Natural killer cell (primary cell): ENCODE results near the gene AP3B2. TPM values are rescaled to one million over a fixed set of nuclear protein-coding genes. Genes with fewer than 3 reads are reported as not detected.

Experiments used
- ATAC-seq, 3 donors: fragments of 150-1000 bp in 2 of 3; fragments of 200-7000 bp in 1 of 3; cut with Tn5 transposase; 1 replicate in 1 of 3; 2 replicates in 2 of 3; pipeline ENCODE4 v1.10.0; 2021; ENCODE audit warnings: mild to moderate bottlenecking in 2 of 3, moderate library complexity in 2 of 3
- DNase-seq, 2 donors: peaks; one replicate each; pipeline versions ENCODE4 v3.0.0 to v3.0.0-alpha.2; 2013 to 2021; ENCODE audit warnings: mixed read lengths in 1 of 2
- H3K27ac ChIP-seq: one replicate; pipeline ENCODE4 v1.5.1; 2013; ENCODE audit warnings: mild to moderate bottlenecking, low read length
- H3K27me3 ChIP-seq: one replicate; pipeline ENCODE4 v1.6.1; 2013; ENCODE audit warnings: low read length; ENCODE audit not compliant: control insufficient read depth, insufficient read depth
- H3K36me3 ChIP-seq: one replicate; pipeline ENCODE4 v1.6.1; 2013; ENCODE audit warnings: low read length; ENCODE audit not compliant: control insufficient read depth, insufficient read depth
- H3K4me1 ChIP-seq: one replicate; pipeline ENCODE4 v1.6.1; 2013; ENCODE audit warnings: low read length; ENCODE audit not compliant: control insufficient read depth, insufficient read depth
- H3K4me3 ChIP-seq: one replicate; pipeline ENCODE4 v1.5.1; 2013; ENCODE audit warnings: low read length
- H3K9me3 ChIP-seq: one replicate; pipeline ENCODE4 v1.6.1; 2013; ENCODE audit warnings: low read length; ENCODE audit not compliant: control insufficient read depth, insufficient read depth
- H3K27ac Mint-ChIP-seq, 2 donors: one replicate each; pipeline ENCODE4 v1.8.0; 2022; ENCODE audit warnings: mild to moderate bottlenecking in 2 of 2, mixed read lengths in 2 of 2, moderate library complexity in 1 of 2
- H3K27me3 Mint-ChIP-seq, 2 donors: one replicate each; pipeline ENCODE4 v1.8.0; 2022; ENCODE audit warnings: low read depth in 2 of 2, mixed read lengths in 2 of 2
- H3K36me3 Mint-ChIP-seq: one replicate; pipeline ENCODE4 v1.8.0; 2022; ENCODE audit warnings: mixed read lengths
- H3K4me1 Mint-ChIP-seq, 2 donors: one replicate each; pipeline ENCODE4 v1.8.0; 2022; ENCODE audit warnings: mixed read lengths in 2 of 2
- H3K4me3 Mint-ChIP-seq: one replicate; pipeline ENCODE4 v1.8.0; 2022; ENCODE audit warnings: mild to moderate bottlenecking, moderate library complexity, mixed read lengths
- H3K9me3 Mint-ChIP-seq, 2 donors: one replicate each; pipeline ENCODE4 v1.8.0; 2022; ENCODE audit warnings: mixed read lengths in 2 of 2
- CTCF ChIP-seq: fragments of 200-600 bp; IDR thresholded peaks from one replicate; pipeline ENCODE4 v1.8.0; 2022; ENCODE audit warnings: antibody characterized with exemption
- WGBS: methylation state at CpG from one replicate; pipeline ENCODE4 v1.1.7; 2013; ENCODE audit warnings: missing lambda C conversion rate; ENCODE audit not compliant: insufficient coverage; 5-methylcytosine and 5-hydroxymethylcytosine counted together
- intact Hi-C: fragments of 100-400 bp; cut with micrococcal nuclease; formaldehyde crosslinking; loops from one replicate; pipeline ENCODE4 v1.14.2; 2022
- total RNA-seq, 4 donors: library from RNA; stranded (reverse); fragments of 120-200 nt in 1 of 4; gene quantifications; one replicate each; pipeline versions ENCODE4 v1.2.3 to v1.2.4, GENCODE V29; 2013 to 2022

AP3B2 gene
- total RNA-seq, 3 donors from 2014 or later (not counting 1 experiment from before 2014, with no cell fraction given): 0.59 TPM; not detected in 2

- Mint-ChIP-seq H3K27me3 (peaks cover 16 to 25% of the 10 kb centered on the region in 2 donors), H3K4me1 (no peaks in the 10 kb centered on the region), H3K4me3 (no peak overlapping the region), H3K27ac (no peak overlapping the region), H3K9me3 (no peaks in the 10 kb centered on the region), H3K36me3 (no peaks in the 10 kb centered on the region)
- Histone ChIP-seq H3K36me3 (no peaks in the 10 kb centered on the region), H3K27me3 (no peaks in the 10 kb centered on the region), H3K4me3 (no peak overlapping the region), H3K9me3 (no peaks in the 10 kb centered on the region), H3K4me1 (no peaks in the 10 kb centered on the region), H3K27ac (no peak overlapping the region)
- DNase-seq (no peak), ATAC-seq (no peak)
- TF ChIP-seq CTCF: no peak
- 77% methylated on average over 7 of the region's 7 CpGs for WGBS
- intact Hi-C loops: no loop called here
Measured at GRCh38 chr15:82656641-82657266, 52.9 kb downstream of the AP3B2 start.

- no peaks in the 10 kb centered on the region for H3K9me3 ChIP-seq
- Mint-ChIP-seq H3K36me3 (no peaks in the 10 kb centered on the region), H3K4me3 (no peak overlapping the region), H3K9me3 (no peaks in the 10 kb centered on the region), H3K4me1 (no peaks in the 10 kb centered on the region), H3K27me3 (peaks cover 18 to 28% of the 10 kb centered on the region in 2 donors), H3K27ac (no peak overlapping the region)
- no peak for DNase-seq
- H3K27ac ChIP-seq: no peak overlapping the region
- WGBS: 82% methylated on average over 3 of the region's 3 CpGs
- no peak for TF ChIP-seq CTCF
- ATAC-seq: no peak
- no peaks in the 10 kb centered on the region for H3K36me3 ChIP-seq
- no peaks in the 10 kb centered on the region for H3K27me3 ChIP-seq
- no peak overlapping the region for H3K4me3 ChIP-seq
- no peaks in the 10 kb centered on the region for H3K4me1 ChIP-seq
- intact Hi-C loops: no loop called here
Measured at GRCh38 chr15:82655606-82656005, 54.1 kb downstream of the AP3B2 start.

GRCh38 chr15:82653483-82654168, 56.0 kb downstream of the AP3B2 start:
- peaks cover 2% of the 10 kb centered on the region for H3K27me3 ChIP-seq
- 70% methylated on average over 3 of the region's 3 CpGs for WGBS
- DNase-seq (no peak), ATAC-seq (no peak)
- no peak overlapping the region for H3K4me3 ChIP-seq
- no peaks in the 10 kb centered on the region for H3K9me3 ChIP-seq
- H3K27me3 Mint-ChIP-seq: peaks cover 26 to 37% of the 10 kb centered on the region in 2 donors
- H3K36me3 ChIP-seq: no peaks in the 10 kb centered on the region
- intact Hi-C loops: no loop called here
- no peak overlapping the region for H3K27ac ChIP-seq
- H3K27ac Mint-ChIP-seq: no peak overlapping the region
- no peaks in the 10 kb centered on the region for H3K4me1 ChIP-seq
- TF ChIP-seq CTCF: no peak
- H3K4me1 Mint-ChIP-seq: no peaks in the 10 kb centered on the region
- no peaks in the 10 kb centered on the region for H3K9me3 Mint-ChIP-seq
- H3K4me3 Mint-ChIP-seq: no peak overlapping the region
- H3K36me3 Mint-ChIP-seq: no peaks in the 10 kb centered on the region
